Activated CD4-positive, alpha-beta memory T cell treated with anti-CD3 and anti-CD28 coated beads for 36 hours (primary cell): ENCODE results near the gene LPCAT2. TPM values are rescaled to one million over a fixed set of nuclear protein-coding genes. Genes with fewer than 3 reads are reported as not detected.
A peak's percentile ranks its signal among the peaks of the same experiment; 100 is the strongest.

ENCODE experiments used
- CTCF ChIA-PET: fragments of 350-600 bp; sonication (Branson Sonifier 250); formaldehyde crosslinking; loops from one replicate; lab custom pipeline; 2021; ENCODE audit warnings: antibody characterized with exemption, inconsistent platforms; lab: Charles Lee
- POLR2A ChIA-PET: fragments of 350-600 bp; sonication (Branson Sonifier 250); formaldehyde crosslinking; loops from one replicate; lab custom pipeline; 2021; ENCODE audit warnings: antibody characterized with exemption; lab: Charles Lee
- DNase-seq: peaks from one replicate; pipeline ENCODE4 v3.0.0-alpha.2; 2020
- H3K27ac Mint-ChIP-seq: one replicate; pipeline ENCODE4 v1.8.0; 2021; ENCODE audit warnings: mixed read lengths
- H3K27me3 Mint-ChIP-seq: one replicate; pipeline ENCODE4 v1.8.0; 2021; ENCODE audit warnings: mixed read lengths
- H3K36me3 Mint-ChIP-seq: one replicate; pipeline ENCODE4 v1.8.0; 2021; ENCODE audit warnings: mixed read lengths
- H3K4me1 Mint-ChIP-seq: one replicate; pipeline ENCODE4 v1.8.0; 2021; ENCODE audit warnings: low read depth, mixed read lengths
- H3K4me3 Mint-ChIP-seq: one replicate; pipeline ENCODE4 v1.8.0; 2021; ENCODE audit warnings: mild to moderate bottlenecking, mixed read lengths
- H3K9me3 Mint-ChIP-seq: one replicate; pipeline ENCODE4 v1.8.0; 2021; ENCODE audit warnings: mixed read lengths
- intact Hi-C: fragments of 100-400 bp; cut with micrococcal nuclease; formaldehyde crosslinking; loops from one replicate; pipeline ENCODE4 v1.15.1; 2023
- total RNA-seq, 2 experiments: library from RNA; stranded (reverse); gene quantifications; one replicate each; pipeline ENCODE4 v1.2.3, GENCODE V29; 2021

The LPCAT2 gene
- total RNA-seq, 2 experiments from 2014 or later: 0.12 to 0.40 TPM

GRCh38 chr16:55498101-55498500 is 10.8 kb upstream of the LPCAT2 start:
- intact Hi-C loops: no loop called here
- H3K27me3 Mint-ChIP-seq: peaks cover 5% of the 10 kb centered on the region
- H3K4me1 Mint-ChIP-seq: peaks cover 11% of the 10 kb centered on the region
- H3K36me3 Mint-ChIP-seq: no peaks in the 10 kb centered on the region
- no peak for DNase-seq
- ChIA-PET POLR2A (no interaction called here), CTCF (no interaction called here)
- H3K9me3 Mint-ChIP-seq: no peaks in the 10 kb centered on the region
- no peak overlapping the region for H3K27ac Mint-ChIP-seq
- H3K4me3 Mint-ChIP-seq: no peak overlapping the region

- ChIA-PET CTCF (interaction anchor here (1.3 kb wide), 1 partner anchor 45 kb away, joined by 4 read pairs; no protein-coding TSS in a partner anchor), POLR2A (no interaction called here)
- H3K36me3 Mint-ChIP-seq: no peaks in the 10 kb centered on the region
- H3K4me1 Mint-ChIP-seq: peaks cover 11% of the 10 kb centered on the region
- intact Hi-C loops: no loop called here
- no peaks in the 10 kb centered on the region for H3K9me3 Mint-ChIP-seq
- no peak overlapping the region for H3K4me3 Mint-ChIP-seq
- no peak overlapping the region for H3K27ac Mint-ChIP-seq
- no peak for DNase-seq
- peaks cover 5% of the 10 kb centered on the region for H3K27me3 Mint-ChIP-seq
These were observed 9.6 kb upstream of the LPCAT2 start for GRCh38 chr16:55499281-55499680.

GRCh38 chr16:55499951-55500529 is 8.8 kb upstream of the LPCAT2 start:
- Mint-ChIP-seq H3K9me3 (no peaks in the 10 kb centered on the region), H3K4me1 (peaks cover 11% of the 10 kb centered on the region), H3K27ac (no peak overlapping the region), H3K27me3 (peaks cover 5% of the 10 kb centered on the region), H3K4me3 (no peak overlapping the region), H3K36me3 (no peaks in the 10 kb centered on the region)
- intact Hi-C loops: no loop called here
- DNase-seq: peak; percentile 54
- ChIA-PET CTCF (interaction anchor here (1.3 to 1.6 kb wide), 2 partner anchors 35 to 44 kb away, joined by 4 to 6 read pairs; no protein-coding TSS in a partner anchor), POLR2A (no interaction called here)

- Mint-ChIP-seq H3K9me3 (no peaks in the 10 kb centered on the region), H3K4me1 (peaks cover 11% of the 10 kb centered on the region), H3K27ac (no peak overlapping the region), H3K4me3 (no peak overlapping the region), H3K27me3 (peaks cover 5% of the 10 kb centered on the region), H3K36me3 (no peaks in the 10 kb centered on the region)
- DNase-seq: no peak
- ChIA-PET CTCF (interaction anchor here (1.3 to 1.6 kb wide), 2 partner anchors 36 to 43 kb away, joined by 4 to 6 read pairs; no protein-coding TSS in a partner anchor), POLR2A (no interaction called here)
- intact Hi-C loops: no loop called here
These were observed 8.3 kb upstream of the LPCAT2 start for GRCh38 chr16:55500530-55501011.

- POLR2A ChIA-PET: no interaction called here
- DNase-seq: no peak
These were observed 7.1 kb upstream of the LPCAT2 start for GRCh38 chr16:55501549-55502322.

GRCh38 chr16:55502801-55503366 is 6.0 kb upstream of the LPCAT2 start:
- Mint-ChIP-seq H3K4me3 (no peak overlapping the region), H3K9me3 (no peaks in the 10 kb centered on the region), H3K27me3 (peaks cover 12% of the 10 kb centered on the region), H3K36me3 (no peaks in the 10 kb centered on the region), H3K27ac (no peak overlapping the region), H3K4me1 (peaks cover 11% of the 10 kb centered on the region)
- intact Hi-C loops: no loop called here
- ChIA-PET POLR2A (no interaction called here), CTCF (no interaction called here)
- no peak for DNase-seq

More at GRCh38 chr16:55501549-55502322, 7.1 kb upstream of the LPCAT2 start:
- intact Hi-C loops: no loop called here
- Mint-ChIP-seq H3K36me3 (no peaks in the 10 kb centered on the region), H3K27me3 (peaks cover 8% of the 10 kb centered on the region), H3K4me1 (peaks cover 11% of the 10 kb centered on the region), H3K4me3 (no peak overlapping the region), H3K27ac (no peak overlapping the region), H3K9me3 (no peaks in the 10 kb centered on the region)
- CTCF ChIA-PET: interaction anchor here (1.1 to 1.6 kb wide), 2 partner anchors 36 to 37 kb away, joined by 3 to 6 read pairs; no protein-coding TSS in a partner anchor

GRCh38 chr16:55503726-55504550 is 4.9 kb upstream of the LPCAT2 start:
- no peak for DNase-seq
- no peaks in the 10 kb centered on the region for H3K9me3 Mint-ChIP-seq
- H3K4me3 Mint-ChIP-seq: no peak overlapping the region
- intact Hi-C loops: no loop called here
- no peaks in the 10 kb centered on the region for H3K36me3 Mint-ChIP-seq
- CTCF ChIA-PET: interaction anchor here (1.6 kb wide), 1 partner anchor 39 kb away, joined by 3 read pairs; no protein-coding TSS in a partner anchor
- peaks cover 11% of the 10 kb centered on the region for H3K4me1 Mint-ChIP-seq
- POLR2A ChIA-PET: no interaction called here
- H3K27ac Mint-ChIP-seq: no peak overlapping the region
- peaks cover 21% of the 10 kb centered on the region for H3K27me3 Mint-ChIP-seq

- Mint-ChIP-seq H3K27me3 (peaks cover 33% of the 10 kb centered on the region), H3K27ac (no peak overlapping the region), H3K9me3 (no peaks in the 10 kb centered on the region), H3K36me3 (no peaks in the 10 kb centered on the region), H3K4me1 (peaks cover 6% of the 10 kb centered on the region), H3K4me3 (no peak overlapping the region)
- ChIA-PET POLR2A (no interaction called here), CTCF (interaction anchor here (1.6 kb wide), 1 partner anchor 41 kb away, joined by 3 read pairs; no protein-coding TSS in a partner anchor)
- intact Hi-C loops: no loop called here
- DNase-seq: no peak
These were observed 3.4 kb upstream of the LPCAT2 start for GRCh38 chr16:55505333-55506015.

GRCh38 chr16:55506083-55506482 is 2.8 kb upstream of the LPCAT2 start:
- intact Hi-C loops: no loop called here
- DNase-seq: no peak
- no peaks in the 10 kb centered on the region for H3K9me3 Mint-ChIP-seq
- peaks cover 35% of the 10 kb centered on the region for H3K27me3 Mint-ChIP-seq
- peaks cover 5% of the 10 kb centered on the region for H3K4me1 Mint-ChIP-seq
- no peaks in the 10 kb centered on the region for H3K36me3 Mint-ChIP-seq
- H3K4me3 Mint-ChIP-seq: no peak overlapping the region
- CTCF ChIA-PET: no interaction called here
- POLR2A ChIA-PET: no interaction called here
- no peak overlapping the region for H3K27ac Mint-ChIP-seq

- H3K4me1 Mint-ChIP-seq: peaks cover 5% of the 10 kb centered on the region
- H3K9me3 Mint-ChIP-seq: no peaks in the 10 kb centered on the region
- no peak for DNase-seq
- intact Hi-C loops: no loop called here
- H3K36me3 Mint-ChIP-seq: no peaks in the 10 kb centered on the region
- H3K4me3 Mint-ChIP-seq: no peak overlapping the region
- ChIA-PET CTCF (no interaction called here), POLR2A (no interaction called here)
- H3K27me3 Mint-ChIP-seq: peaks cover 35% of the 10 kb centered on the region
- no peak overlapping the region for H3K27ac Mint-ChIP-seq
These were observed 2.2 kb upstream of the LPCAT2 start for GRCh38 chr16:55506708-55507107.

- H3K4me1 Mint-ChIP-seq: peaks cover 5% of the 10 kb centered on the region
- peaks cover 42% of the 10 kb centered on the region for H3K27me3 Mint-ChIP-seq
- no peak overlapping the region for H3K27ac Mint-ChIP-seq
- H3K9me3 Mint-ChIP-seq: peaks cover 12% of the 10 kb centered on the region
- ChIA-PET CTCF (no interaction called here), POLR2A (no interaction called here)
- intact Hi-C loops: no loop called here
- DNase-seq: no peak
- H3K36me3 Mint-ChIP-seq: peaks cover 6% of the 10 kb centered on the region
- H3K4me3 Mint-ChIP-seq: no peak overlapping the region
These were observed 476 bp upstream of the LPCAT2 start for GRCh38 chr16:55508271-55508921.
